Esophagus muscularis mucosa (tissue), 3 donors: ENCODE data around the gene CTDSP2.

ENCODE experiments used
- POLR2A ChIP-seq: fragments of 450-650 bp; IDR thresholded peaks from one replicate; pipeline ENCODE4 v1.6.1; 2017; ENCODE audit warnings: antibody characterized with exemption, moderate library complexity, mild to moderate bottlenecking, low read depth
- TF ChIP-seq, protein P1 (sequence below), 3 experiments: fragments of 200-600 bp in 2 of 3; fragments of 450-650 bp in 1 of 3; sonication (generic) in 2 of 3; IDR thresholded peaks; one replicate each; pipeline ENCODE4 v1.5.1; 2017 to 2019; ENCODE audit warnings: antibody characterized with exemption in 3 of 3, mild to moderate bottlenecking in 2 of 3, moderate library complexity in 1 of 3

DNA sequence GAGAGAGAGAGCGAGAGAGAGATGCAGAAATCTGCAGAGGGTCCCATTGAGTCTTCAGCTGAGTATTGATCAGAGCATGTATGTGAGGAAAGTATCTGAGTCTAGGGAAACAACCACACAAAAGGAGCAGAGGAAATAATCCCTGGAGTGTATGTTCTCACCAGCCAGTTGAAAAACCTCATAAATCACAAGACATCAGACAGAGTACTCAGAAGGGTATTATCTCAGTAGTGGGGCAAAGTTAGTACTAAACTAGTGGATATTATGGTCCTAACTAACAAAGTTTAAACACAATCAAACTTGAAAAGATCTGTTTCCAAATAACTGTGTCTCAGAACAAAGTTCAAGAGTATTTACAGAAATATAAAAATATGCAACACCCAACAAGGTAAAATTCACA, 36.5 kb upstream of the CTDSP2 start:
- TF ChIP-seq, protein P1, sequence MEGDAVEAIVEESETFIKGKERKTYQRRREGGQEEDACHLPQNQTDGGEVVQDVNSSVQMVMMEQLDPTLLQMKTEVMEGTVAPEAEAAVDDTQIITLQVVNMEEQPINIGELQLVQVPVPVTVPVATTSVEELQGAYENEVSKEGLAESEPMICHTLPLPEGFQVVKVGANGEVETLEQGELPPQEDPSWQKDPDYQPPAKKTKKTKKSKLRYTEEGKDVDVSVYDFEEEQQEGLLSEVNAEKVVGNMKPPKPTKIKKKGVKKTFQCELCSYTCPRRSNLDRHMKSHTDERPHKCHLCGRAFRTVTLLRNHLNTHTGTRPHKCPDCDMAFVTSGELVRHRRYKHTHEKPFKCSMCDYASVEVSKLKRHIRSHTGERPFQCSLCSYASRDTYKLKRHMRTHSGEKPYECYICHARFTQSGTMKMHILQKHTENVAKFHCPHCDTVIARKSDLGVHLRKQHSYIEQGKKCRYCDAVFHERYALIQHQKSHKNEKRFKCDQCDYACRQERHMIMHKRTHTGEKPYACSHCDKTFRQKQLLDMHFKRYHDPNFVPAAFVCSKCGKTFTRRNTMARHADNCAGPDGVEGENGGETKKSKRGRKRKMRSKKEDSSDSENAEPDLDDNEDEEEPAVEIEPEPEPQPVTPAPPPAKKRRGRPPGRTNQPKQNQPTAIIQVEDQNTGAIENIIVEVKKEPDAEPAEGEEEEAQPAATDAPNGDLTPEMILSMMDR (IDR thresholded peaks at IDR 0.05): no peak
- TF ChIP-seq POLR2A: no peak
